HepG2 (cell line): ENCODE measurements around the gene SECTM1. TPM values are rescaled to one million over a fixed set of nuclear protein-coding genes. Genes with fewer than 3 reads are reported as not detected.
A peak's percentile ranks its signal among the peaks of the same experiment; 100 is the strongest.

ENCODE experiments used
- BORCS8-MEF2B ChIP-seq: sonication (generic); formaldehyde crosslinking; IDR thresholded peaks from 2 replicates; pipeline ENCODE4 v1.8.0; 2022; ENCODE audit warnings: mild to moderate bottlenecking, missing genetic modification reagents
- GMEB2 ChIP-seq: IDR thresholded peaks from 2 replicates; pipeline ENCODE4 v1.6.1; 2016; ENCODE audit warnings: missing biosample characterization, missing genetic modification reagents, low read depth
- GZF1 ChIP-seq: sonication (generic); formaldehyde crosslinking; IDR thresholded peaks from 2 replicates; pipeline ENCODE4 v1.5.1; 2020; ENCODE audit warnings: mild to moderate bottlenecking, missing genetic modification reagents
- HMG20A ChIP-seq: IDR thresholded peaks from 2 replicates; pipeline ENCODE4 v1.6.1; 2016; ENCODE audit warnings: borderline replicate concordance
- IKZF1 ChIP-seq: fragments of 450-650 bp; IDR thresholded peaks from 2 replicates; pipeline ENCODE4 v1.7.1; 2016
- KMT2A ChIP-seq: sonication (generic); formaldehyde crosslinking; IDR thresholded peaks from 2 replicates; pipeline ENCODE4 v1.4.0; 2020; ENCODE audit warnings: missing genetic modification reagents
- MXI1 ChIP-seq: IDR thresholded peaks from 3 replicates; pipeline ENCODE4 v1.6.1; 2012; ENCODE audit warnings: low read depth, low read length, inconsistent platforms, borderline replicate concordance
- NFAT5 ChIP-seq: sonication (generic); formaldehyde crosslinking; IDR thresholded peaks from 2 replicates; pipeline ENCODE4 v1.4.0; 2020; ENCODE audit warnings: missing genetic modification reagents
- NFYB ChIP-seq: sonication (generic); formaldehyde crosslinking; IDR thresholded peaks from 2 replicates; pipeline ENCODE4 v1.4.0; 2020; ENCODE audit warnings: missing genetic modification reagents
- PHF21A ChIP-seq: sonication (generic); formaldehyde crosslinking; IDR thresholded peaks from 2 replicates; pipeline ENCODE4 v1.5.0; 2020; ENCODE audit warnings: mild to moderate bottlenecking, missing genetic modification reagents
- POLR2G ChIP-seq: fragments of 200-400 bp; formaldehyde crosslinking; IDR thresholded peaks from 2 replicates; pipeline ENCODE4 v1.6.1; 2018; ENCODE audit warnings: mild to moderate bottlenecking, low read depth, low read length, moderate library complexity
- REL ChIP-seq: sonication (generic); formaldehyde crosslinking; conservative IDR thresholded peaks from 2 replicates; pipeline ENCODE4 v1.8.0; 2022; ENCODE audit warnings: mild to moderate bottlenecking, missing genetic modification reagents, moderate library complexity
- SALL1 ChIP-seq: sonication (generic); formaldehyde crosslinking; IDR thresholded peaks from 2 replicates; pipeline ENCODE4 v1.8.0; 2022; ENCODE audit warnings: mild to moderate bottlenecking, missing genetic modification reagents
- SAP130 ChIP-seq: IDR thresholded peaks from 2 replicates; pipeline ENCODE4 v1.6.1; 2016; ENCODE audit warnings: low read depth
- TP53 ChIP-seq: sonication (generic); formaldehyde crosslinking; conservative IDR thresholded peaks from 2 replicates; pipeline ENCODE4 v1.4.0; 2020; ENCODE audit warnings: missing genetic modification reagents
- ZFP1 ChIP-seq: IDR thresholded peaks from 2 replicates; pipeline ENCODE4 v1.6.1; 2016
- ZNF10 ChIP-seq: sonication (generic); formaldehyde crosslinking; IDR thresholded peaks from 2 replicates; pipeline ENCODE4 v1.4.0; 2020; ENCODE audit warnings: mild to moderate bottlenecking, low read depth, missing genetic modification reagents, borderline replicate concordance
- ZNF3 ChIP-seq: IDR thresholded peaks from 2 replicates; pipeline ENCODE4 v1.7.0; 2017; ENCODE audit warnings: inconsistent platforms
- ZNF563 ChIP-seq: sonication (generic); formaldehyde crosslinking; IDR thresholded peaks from 2 replicates; pipeline ENCODE4 v1.8.0; 2022; ENCODE audit warnings: mild to moderate bottlenecking, moderate library complexity, missing genetic modification reagents
- ZNF644 ChIP-seq: IDR thresholded peaks from 2 replicates; pipeline ENCODE4 v1.6.1; 2016; ENCODE audit warnings: low read depth
- polyA plus RNA-seq, 8 experiments: library from polyadenylated mRNA; depleted of rRNA in 3 of 8; stranded (reverse) in 7 of 8; unstranded in 1 of 8; fragments of >200 nt; fragmentation: Illumina TruSeq in 4 of 8; extraction: Trizol in 4 of 8; gene quantifications; 2 replicates each; pipeline versions ENCODE4 v1.2.1 to v1.2.3, GENCODE V29; 2011 to 2016; ENCODE audit warnings: low read depth in 4 of 8, missing spikeins in 1 of 8, mixed read lengths in 1 of 8; ENCODE audit not compliant: insufficient read depth in 1 of 8
- total RNA-seq, 5 experiments: library from RNA; depleted of rRNA; stranded (reverse); fragments of >200 nt; fragmentation: Illumina TruSeq; extraction: Trizol; gene quantifications; 2 replicates each; pipeline ENCODE4 v1.2.3, GENCODE V29; 2016; ENCODE audit warnings: low read depth in 1 of 5
- TF ChIP-seq, protein P1 (sequence below): fragments of 450-650 bp; IDR thresholded peaks from 2 replicates; pipeline ENCODE4 v1.6.1; 2016
- TF ChIP-seq, protein P2 (sequence below): IDR thresholded peaks from 2 replicates; pipeline ENCODE4 v1.6.1; 2018; ENCODE audit warnings: missing genetic modification reagents

The SECTM1 gene
- total and polyA plus RNA-seq, 2 of the 13 experiments (the other 11 are each of a cell fraction or from before 2014, with no cell fraction given), result 3.5 to 5.3 TPM

GRCh38 chr17:82328141-82328993 is 5.2 kb downstream of the SECTM1 start (continued):
- TF ChIP-seq ZNF3 (no peak; the same call in 1 of the 2 replicates), GZF1 (peak; percentile 91; the same call in 1 of the 2 replicates), SALL1 (CRISPR knock-in tag) (peak; percentile 98), PHF21A (CRISPR knock-in tag) (peak; percentile 99), ZNF563 (CRISPR knock-in tag) (peak; percentile 90; the same call in 1 of the 2 replicates), POLR2G (peak; percentile 60; the same call in 1 of the 2 replicates), KMT2A (CRISPR knock-in tag) (peak; percentile 82; the same call in 1 of the 2 replicates), ZNF644 (CRISPR knock-in tag) (no peak; the same call in 1 of the 2 replicates), ZNF10 (CRISPR knock-in tag) (no peak), ZFP1 (CRISPR knock-in tag) (0 out of 2 replicates have a peak, but pooled peaks have one; percentile 46), TP53 (CRISPR knock-in tag) (no peak), NFAT5 (CRISPR knock-in tag) (no peak), REL (no peak), SAP130 (peak; percentile 98), HMG20A (CRISPR knock-in tag) (peak; percentile 66), NFYB (CRISPR knock-in tag) (peak; percentile 27; the same call in 1 of the 2 replicates), GMEB2 (CRISPR knock-in tag) (0 out of 2 replicates have a peak, but pooled peaks have one; percentile 41), IKZF1 (no peak), MXI1 (peak; percentile 87; the same call in 2 of the 3 replicates), BORCS8-MEF2B (CRISPR knock-in tag) (peak; percentile 96)
- TF ChIP-seq, protein P1, sequence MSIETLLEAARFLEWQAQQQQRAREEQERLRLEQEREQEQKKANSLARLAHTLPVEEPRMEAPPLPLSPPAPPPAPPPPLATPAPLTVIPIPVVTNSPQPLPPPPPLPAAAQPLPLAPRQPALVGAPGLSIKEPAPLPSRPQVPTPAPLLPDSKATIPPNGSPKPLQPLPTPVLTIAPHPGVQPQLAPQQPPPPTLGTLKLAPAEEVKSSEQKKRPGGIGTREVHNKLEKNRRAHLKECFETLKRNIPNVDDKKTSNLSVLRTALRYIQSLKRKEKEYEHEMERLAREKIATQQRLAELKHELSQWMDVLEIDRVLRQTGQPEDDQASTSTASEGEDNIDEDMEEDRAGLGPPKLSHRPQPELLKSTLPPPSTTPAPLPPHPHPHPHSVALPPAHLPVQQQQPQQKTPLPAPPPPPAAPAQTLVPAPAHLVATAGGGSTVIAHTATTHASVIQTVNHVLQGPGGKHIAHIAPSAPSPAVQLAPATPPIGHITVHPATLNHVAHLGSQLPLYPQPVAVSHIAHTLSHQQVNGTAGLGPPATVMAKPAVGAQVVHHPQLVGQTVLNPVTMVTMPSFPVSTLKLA, result peak; percentile 88
- TF ChIP-seq, protein P2, sequence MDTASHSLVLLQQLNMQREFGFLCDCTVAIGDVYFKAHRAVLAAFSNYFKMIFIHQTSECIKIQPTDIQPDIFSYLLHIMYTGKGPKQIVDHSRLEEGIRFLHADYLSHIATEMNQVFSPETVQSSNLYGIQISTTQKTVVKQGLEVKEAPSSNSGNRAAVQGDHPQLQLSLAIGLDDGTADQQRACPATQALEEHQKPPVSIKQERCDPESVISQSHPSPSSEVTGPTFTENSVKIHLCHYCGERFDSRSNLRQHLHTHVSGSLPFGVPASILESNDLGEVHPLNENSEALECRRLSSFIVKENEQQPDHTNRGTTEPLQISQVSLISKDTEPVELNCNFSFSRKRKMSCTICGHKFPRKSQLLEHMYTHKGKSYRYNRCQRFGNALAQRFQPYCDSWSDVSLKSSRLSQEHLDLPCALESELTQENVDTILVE (CRISPR knock-in tag), result 0 out of 2 replicates have a peak, but pooled peaks have one; percentile 36
